22Rv1 (cell line): ENCODE results near the gene CDX1.

Experiments
- H3K27ac ChIP-seq: fragments of 450-650 bp; 2 replicates; pipeline ENCODE4 v1.5.1; 2017
- ZFX ChIP-seq: fragments of 450-650 bp; IDR thresholded peaks from 2 replicates; pipeline ENCODE4 v1.6.1; 2017; ENCODE audit warnings: antibody characterized with exemption, borderline replicate concordance
- TF ChIP-seq, protein P1 (sequence below): fragments of 450-650 bp; IDR thresholded peaks from 2 replicates; pipeline ENCODE4 v1.5.1; 2017; ENCODE audit warnings: mild to moderate bottlenecking

CDX1 gene

GRCh38 chr5:150192462-150192861 lies 25.9 kb downstream of the CDX1 start:
- H3K27ac ChIP-seq: no peak overlapping the region
- TF ChIP-seq, protein P1, sequence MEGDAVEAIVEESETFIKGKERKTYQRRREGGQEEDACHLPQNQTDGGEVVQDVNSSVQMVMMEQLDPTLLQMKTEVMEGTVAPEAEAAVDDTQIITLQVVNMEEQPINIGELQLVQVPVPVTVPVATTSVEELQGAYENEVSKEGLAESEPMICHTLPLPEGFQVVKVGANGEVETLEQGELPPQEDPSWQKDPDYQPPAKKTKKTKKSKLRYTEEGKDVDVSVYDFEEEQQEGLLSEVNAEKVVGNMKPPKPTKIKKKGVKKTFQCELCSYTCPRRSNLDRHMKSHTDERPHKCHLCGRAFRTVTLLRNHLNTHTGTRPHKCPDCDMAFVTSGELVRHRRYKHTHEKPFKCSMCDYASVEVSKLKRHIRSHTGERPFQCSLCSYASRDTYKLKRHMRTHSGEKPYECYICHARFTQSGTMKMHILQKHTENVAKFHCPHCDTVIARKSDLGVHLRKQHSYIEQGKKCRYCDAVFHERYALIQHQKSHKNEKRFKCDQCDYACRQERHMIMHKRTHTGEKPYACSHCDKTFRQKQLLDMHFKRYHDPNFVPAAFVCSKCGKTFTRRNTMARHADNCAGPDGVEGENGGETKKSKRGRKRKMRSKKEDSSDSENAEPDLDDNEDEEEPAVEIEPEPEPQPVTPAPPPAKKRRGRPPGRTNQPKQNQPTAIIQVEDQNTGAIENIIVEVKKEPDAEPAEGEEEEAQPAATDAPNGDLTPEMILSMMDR: no peak
- TF ChIP-seq ZFX: no peak

DNA sequence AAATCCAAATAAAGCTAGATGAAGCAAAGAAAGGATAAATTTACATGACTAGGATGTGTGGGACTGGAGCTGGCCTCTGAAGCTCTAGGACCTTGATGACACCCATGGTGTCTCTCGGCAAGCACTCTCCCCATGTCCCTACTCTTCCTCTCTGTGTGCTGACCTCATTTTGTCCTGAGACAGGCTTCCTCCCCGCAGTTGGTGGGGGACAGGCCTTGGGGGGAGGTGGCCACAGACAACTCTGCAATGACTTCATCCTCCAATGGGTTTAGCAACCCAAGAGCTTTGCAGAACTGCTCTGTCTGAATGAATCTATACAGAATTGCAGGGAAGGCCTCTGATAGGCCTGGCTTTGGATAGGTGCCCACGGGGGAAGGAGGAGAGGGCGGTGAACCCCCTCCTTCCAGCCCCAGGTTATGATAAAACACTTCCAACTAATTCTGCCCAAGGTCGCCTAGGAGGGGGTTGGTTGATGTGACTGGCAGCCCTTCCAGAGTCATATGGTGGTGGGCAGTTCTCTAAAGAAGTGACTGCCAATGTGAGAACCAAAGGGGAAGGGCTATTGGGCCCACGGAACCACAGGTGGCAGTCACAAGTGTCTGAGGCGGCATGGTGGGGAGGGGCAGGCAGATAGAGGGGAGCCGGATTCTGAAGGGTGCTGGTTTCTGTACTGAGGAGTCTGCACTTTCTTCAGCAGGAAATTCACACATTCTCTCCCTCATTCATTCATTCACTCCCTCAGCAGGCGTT lies 29.3 kb downstream of the CDX1 start:
- H3K27ac ChIP-seq: no peak overlapping the region
- no peak for TF ChIP-seq ZFX
- TF ChIP-seq, protein P1: no peak

- no peak for TF ChIP-seq ZFX
- TF ChIP-seq, protein P1: no peak
Measured at GRCh38 chr5:150196514-150196913, 29.9 kb downstream of the CDX1 start.

DNA sequence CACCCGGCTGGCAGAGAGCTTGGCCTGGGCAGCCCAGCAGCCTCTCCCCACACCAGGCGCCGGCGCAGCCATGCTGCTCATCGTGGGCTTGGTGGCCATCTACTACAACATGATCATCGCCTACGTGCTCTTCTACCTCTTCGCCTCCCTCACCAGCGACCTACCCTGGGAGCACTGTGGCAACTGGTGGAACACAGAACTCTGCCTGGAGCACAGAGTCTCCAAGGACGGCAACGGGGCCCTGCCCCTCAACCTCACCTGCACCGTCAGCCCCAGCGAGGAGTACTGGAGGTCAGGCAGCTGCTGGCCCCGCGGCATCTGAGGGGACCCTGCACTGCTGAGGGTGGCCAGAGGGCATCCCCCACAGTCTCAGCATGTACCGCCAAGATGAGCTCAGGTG lies 30.4 kb downstream of the CDX1 start:
- TF ChIP-seq, protein P1: no peak
- no peak for TF ChIP-seq ZFX
- no peak overlapping the region for H3K27ac ChIP-seq

More at GRCh38 chr5:150196514-150196913, 29.9 kb downstream of the CDX1 start:
- no peak overlapping the region for H3K27ac ChIP-seq

DNA sequence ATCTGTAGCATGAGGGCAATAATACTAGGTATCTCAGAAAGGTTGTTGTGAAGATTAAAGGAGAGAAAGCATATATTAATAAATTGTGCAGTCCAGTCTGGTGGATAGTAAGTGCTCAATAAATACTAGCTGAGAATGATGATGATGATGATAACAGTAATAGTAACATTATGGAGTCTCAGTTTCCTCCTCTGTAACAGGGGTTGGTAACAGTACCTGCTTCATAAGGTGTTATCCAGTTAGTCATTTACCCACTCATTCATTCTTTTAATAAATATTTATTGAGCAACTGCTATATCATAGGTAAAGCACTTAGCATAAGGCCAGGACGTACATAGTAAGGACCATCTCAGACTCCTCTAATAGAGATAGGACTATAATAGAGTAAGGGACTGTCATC lies 30.9 kb downstream of the CDX1 start:
- no peak for TF ChIP-seq ZFX
- TF ChIP-seq, protein P1: no peak
- H3K27ac ChIP-seq: no peak overlapping the region

DNA sequence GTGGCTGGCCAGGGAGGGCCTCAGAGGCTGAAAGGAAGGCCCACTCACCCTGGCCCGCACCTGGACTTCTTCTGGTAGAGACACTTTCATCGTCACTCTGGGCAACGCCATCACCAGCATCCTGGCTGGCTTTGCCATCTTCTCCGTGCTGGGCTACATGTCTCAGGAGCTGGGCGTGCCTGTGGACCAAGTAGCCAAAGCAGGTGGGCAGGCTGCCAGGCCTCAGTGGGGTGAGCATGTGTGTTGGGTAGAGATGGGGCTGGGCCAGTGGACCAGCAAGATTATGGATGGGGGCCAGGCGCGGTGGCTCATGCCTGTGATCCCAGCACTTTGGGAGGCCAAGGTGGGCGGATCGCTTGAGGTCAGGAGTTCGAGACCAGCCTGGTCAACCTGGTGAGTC lies 35.9 kb downstream of the CDX1 start:
- no peak overlapping the region for H3K27ac ChIP-seq
- TF ChIP-seq, protein P1: no peak
- no peak for TF ChIP-seq ZFX

DNA sequence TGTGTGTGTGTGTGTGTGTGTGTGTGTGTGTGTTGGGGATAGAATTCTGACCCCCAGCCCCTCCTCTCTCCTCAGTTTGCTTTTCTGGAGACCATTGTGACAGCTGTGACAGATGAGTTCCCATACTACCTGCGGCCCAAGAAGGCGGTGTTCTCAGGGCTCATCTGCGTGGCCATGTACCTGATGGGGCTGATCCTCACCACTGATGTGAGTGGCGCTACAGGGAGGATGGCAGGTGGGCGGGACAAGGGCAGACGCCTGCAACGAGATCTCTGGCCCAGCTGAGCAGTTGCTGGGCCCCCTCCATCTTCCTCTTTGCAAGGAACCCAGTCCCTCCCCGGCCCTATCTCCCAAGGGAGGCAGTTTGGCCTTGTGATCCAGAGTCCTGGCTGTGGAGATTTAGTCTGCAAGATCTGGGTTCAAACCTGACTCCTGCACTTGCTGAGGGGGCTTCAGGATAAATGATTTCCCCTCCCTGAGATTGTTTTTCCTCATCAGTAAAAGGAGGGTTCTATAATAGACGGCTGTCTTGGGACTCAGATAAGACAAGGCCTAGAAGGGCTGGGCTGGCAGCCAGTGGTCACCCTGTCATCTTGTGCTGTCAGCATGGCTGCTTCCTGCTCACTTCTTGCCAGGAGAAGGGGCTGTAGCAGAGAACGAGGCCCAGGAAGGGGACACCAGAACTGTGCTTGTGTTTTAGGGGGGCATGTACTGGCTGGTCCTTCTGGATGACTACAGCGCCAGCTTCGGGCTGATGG lies 37.4 kb downstream of the CDX1 start:
- no peak overlapping the region for H3K27ac ChIP-seq
- TF ChIP-seq, protein P1: no peak
- no peak for TF ChIP-seq ZFX
